Measurements from ENCODE around the gene USP21. TPM values are rescaled to one million over a fixed set of nuclear protein-coding genes. Genes with fewer than 3 reads are reported as not detected.

The USP21 gene
- total RNA-seq, 1 donor from 2014 or later: 45.7 TPM

DNA sequence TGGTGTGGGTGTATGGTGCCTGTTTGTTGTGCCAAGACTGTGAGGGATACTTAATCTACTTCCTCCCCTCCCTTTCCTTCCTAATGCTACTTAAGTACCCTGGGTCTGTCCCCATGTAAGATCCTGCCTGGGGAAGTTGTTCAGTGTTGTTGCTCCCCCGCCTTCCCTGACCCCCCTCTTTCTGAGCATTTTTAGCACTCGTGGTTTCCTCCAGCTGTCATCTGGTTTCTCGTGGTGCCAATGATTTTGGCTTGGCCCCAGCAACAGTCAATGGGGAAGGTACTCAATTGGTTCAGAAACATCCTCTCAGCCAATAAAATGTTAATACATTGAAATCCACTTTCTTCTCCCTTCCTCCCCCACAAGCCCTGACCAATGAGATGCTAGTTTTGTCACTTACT is 26.0 kb downstream of the USP21 start:
- H3K9me3 Mint-ChIP-seq: no peaks in the 10 kb centered on the region
- no peaks in the 10 kb centered on the region for H3K36me3 Mint-ChIP-seq
- DNase-seq (ENCODE audit: extremely low spot score, unreplicated experiment): no peak
- TF ChIP-seq, protein P1, sequence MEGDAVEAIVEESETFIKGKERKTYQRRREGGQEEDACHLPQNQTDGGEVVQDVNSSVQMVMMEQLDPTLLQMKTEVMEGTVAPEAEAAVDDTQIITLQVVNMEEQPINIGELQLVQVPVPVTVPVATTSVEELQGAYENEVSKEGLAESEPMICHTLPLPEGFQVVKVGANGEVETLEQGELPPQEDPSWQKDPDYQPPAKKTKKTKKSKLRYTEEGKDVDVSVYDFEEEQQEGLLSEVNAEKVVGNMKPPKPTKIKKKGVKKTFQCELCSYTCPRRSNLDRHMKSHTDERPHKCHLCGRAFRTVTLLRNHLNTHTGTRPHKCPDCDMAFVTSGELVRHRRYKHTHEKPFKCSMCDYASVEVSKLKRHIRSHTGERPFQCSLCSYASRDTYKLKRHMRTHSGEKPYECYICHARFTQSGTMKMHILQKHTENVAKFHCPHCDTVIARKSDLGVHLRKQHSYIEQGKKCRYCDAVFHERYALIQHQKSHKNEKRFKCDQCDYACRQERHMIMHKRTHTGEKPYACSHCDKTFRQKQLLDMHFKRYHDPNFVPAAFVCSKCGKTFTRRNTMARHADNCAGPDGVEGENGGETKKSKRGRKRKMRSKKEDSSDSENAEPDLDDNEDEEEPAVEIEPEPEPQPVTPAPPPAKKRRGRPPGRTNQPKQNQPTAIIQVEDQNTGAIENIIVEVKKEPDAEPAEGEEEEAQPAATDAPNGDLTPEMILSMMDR (conservative IDR thresholded peaks at IDR 0.05): no peak
- no peaks in the 10 kb centered on the region for H3K4me1 Mint-ChIP-seq (ENCODE audit: unreplicated experiment)
- H3K27me3 Mint-ChIP-seq: no peaks in the 10 kb centered on the region
- no peak overlapping the region for H3K27ac Mint-ChIP-seq
- no peak overlapping the region for H3K4me3 Mint-ChIP-seq

DNA sequence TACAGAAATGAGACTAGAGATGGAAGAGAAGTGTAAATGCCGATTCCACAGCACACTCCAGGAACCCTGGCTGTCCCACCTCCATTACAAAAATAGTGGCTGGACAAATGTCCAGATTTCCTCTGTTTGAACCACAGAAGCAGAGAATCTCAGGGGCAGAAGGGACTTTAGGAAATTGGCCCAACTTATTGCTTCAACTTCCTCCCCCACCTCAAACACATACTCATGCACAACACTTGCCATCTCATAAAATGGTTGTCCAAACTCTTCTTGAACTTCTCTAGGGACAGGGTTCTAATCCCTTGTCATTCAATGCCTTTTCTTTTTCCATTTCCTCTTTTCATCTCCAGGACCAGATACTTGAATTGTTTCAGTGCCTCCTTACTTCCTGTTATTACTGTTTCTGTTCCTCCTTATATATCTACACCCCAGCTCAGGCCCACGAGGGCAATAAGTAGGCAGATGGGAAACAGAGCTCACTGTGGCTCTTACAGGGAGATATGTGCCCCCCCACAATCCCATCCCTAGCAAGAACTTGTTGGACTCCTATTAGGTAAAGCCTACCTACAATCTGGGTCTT is 26.5 kb downstream of the USP21 start:
- H3K9me3 Mint-ChIP-seq: no peaks in the 10 kb centered on the region
- TF ChIP-seq, protein P1 (conservative IDR thresholded peaks at IDR 0.05): no peak
- DNase-seq (ENCODE audit: extremely low spot score, unreplicated experiment): no peak
- H3K36me3 Mint-ChIP-seq: no peaks in the 10 kb centered on the region
- H3K4me1 Mint-ChIP-seq (ENCODE audit: unreplicated experiment): no peaks in the 10 kb centered on the region
- no peak overlapping the region for H3K27ac Mint-ChIP-seq
- H3K4me3 Mint-ChIP-seq: no peak overlapping the region
- H3K27me3 Mint-ChIP-seq: no peaks in the 10 kb centered on the region

DNA sequence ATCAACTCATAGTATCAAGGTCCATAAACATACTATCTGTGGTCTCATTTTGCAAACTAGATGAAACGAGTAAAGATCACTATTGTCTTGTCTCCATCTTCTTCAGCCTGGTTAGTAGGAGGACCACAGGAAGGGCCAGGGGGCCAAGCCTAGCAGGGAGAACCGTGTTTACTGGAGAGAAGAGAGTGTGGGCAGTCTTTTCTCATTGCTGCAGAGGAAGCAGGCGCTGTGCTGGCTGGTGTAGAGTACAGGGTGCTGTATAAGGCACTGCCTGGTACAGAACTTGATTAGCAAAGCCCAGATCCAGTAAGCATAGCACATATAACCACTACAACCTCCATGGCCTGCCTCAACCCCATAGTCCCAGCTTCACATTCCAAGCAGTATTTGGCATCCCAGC is 28.0 kb downstream of the USP21 start:
- Mint-ChIP-seq H3K36me3 (no peaks in the 10 kb centered on the region), H3K27ac (no peak overlapping the region), H3K4me3 (no peak overlapping the region), H3K27me3 (no peaks in the 10 kb centered on the region), H3K9me3 (no peaks in the 10 kb centered on the region), H3K4me1 (ENCODE audit: unreplicated experiment) (no peaks in the 10 kb centered on the region)
- no peak for DNase-seq (ENCODE audit: extremely low spot score, unreplicated experiment)
- TF ChIP-seq, protein P1 (conservative IDR thresholded peaks at IDR 0.05): no peak

DNA sequence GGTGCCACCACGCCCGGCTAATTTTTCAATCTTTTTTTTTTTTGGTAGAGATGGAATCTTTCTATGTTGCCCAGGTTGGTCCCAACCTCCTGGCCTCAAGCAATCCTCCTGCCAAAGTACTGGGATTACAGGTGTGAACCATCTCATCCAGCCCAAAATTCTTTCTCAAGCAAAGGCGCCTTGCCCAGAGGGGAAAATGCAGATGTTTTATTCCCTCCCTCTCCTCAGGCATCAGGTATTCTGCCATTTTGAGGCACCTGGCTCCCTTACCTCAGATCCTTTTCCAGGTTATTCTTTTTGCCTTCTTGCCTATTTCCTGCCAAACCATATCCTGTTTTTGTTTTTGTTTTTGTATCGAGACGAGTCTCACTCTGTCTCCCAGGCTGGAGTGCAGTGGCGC is 29.1 kb downstream of the USP21 start:
- no peak for DNase-seq (ENCODE audit: extremely low spot score, unreplicated experiment)
- Mint-ChIP-seq H3K4me3 (no peak overlapping the region), H3K4me1 (ENCODE audit: unreplicated experiment) (peaks cover 5% of the 10 kb centered on the region)

DNA sequence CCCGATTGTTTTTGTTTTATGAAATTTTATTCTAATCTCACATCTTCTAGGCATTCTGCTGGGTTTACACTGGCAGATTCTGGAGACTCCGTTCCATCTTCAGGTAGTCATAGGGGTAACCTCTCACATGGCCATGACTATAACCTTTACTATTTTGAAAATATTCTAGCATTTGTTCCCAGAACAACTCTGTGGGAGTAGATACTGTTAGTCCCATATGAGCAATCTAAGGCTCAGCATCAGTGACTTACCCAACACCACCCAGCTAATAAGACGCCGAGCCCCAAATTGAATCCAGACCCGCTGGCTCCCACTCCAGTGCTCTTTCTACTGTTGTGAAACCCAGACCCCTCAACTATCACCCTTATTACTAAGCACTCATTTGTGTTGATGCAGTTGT is 29.7 kb downstream of the USP21 start:
- Mint-ChIP-seq H3K27ac (no peak overlapping the region), H3K4me1 (ENCODE audit: unreplicated experiment) (peaks cover 5% of the 10 kb centered on the region), H3K4me3 (no peak overlapping the region), H3K36me3 (no peaks in the 10 kb centered on the region), H3K27me3 (no peaks in the 10 kb centered on the region), H3K9me3 (no peaks in the 10 kb centered on the region)
- TF ChIP-seq, protein P1 (conservative IDR thresholded peaks at IDR 0.05): no peak
- no peak for DNase-seq (ENCODE audit: extremely low spot score, unreplicated experiment)

More for the DNA sequence above, 29.1 kb downstream of the USP21 start:
- no peaks in the 10 kb centered on the region for H3K36me3 Mint-ChIP-seq
- no peak overlapping the region for H3K27ac Mint-ChIP-seq
- H3K27me3 Mint-ChIP-seq: no peaks in the 10 kb centered on the region
- TF ChIP-seq, protein P1 (conservative IDR thresholded peaks at IDR 0.05): no peak
- H3K9me3 Mint-ChIP-seq: no peaks in the 10 kb centered on the region
